HEK293 (cell line): ENCODE measurements around the gene NUAK1.

ENCODE experiments used
- BCL11B ChIP-seq: fragments of 450-650 bp; formaldehyde crosslinking; IDR thresholded peaks from 2 replicates; pipeline ENCODE4 v1.5.1; 2016; ENCODE audit warnings: low read depth, missing biosample characterization, missing genetic modification characterization
- GLI2 ChIP-seq: fragments of 450-650 bp; formaldehyde crosslinking; IDR thresholded peaks from 2 replicates; pipeline ENCODE4; 2017; ENCODE audit warnings: missing biosample characterization, missing genetic modification characterization, low read depth, borderline replicate concordance
- HIC1 ChIP-seq: fragments of 450-650 bp; formaldehyde crosslinking; IDR thresholded peaks from 2 replicates; pipeline ENCODE4 v1.5.1; 2016; ENCODE audit warnings: missing biosample characterization, missing genetic modification characterization
- HOXC10 ChIP-seq: sonication (generic); formaldehyde crosslinking; IDR thresholded peaks from 2 replicates; pipeline ENCODE4 v1.8.1; 2023; ENCODE audit warnings: mild to moderate bottlenecking, missing genetic modification reagents
- MEIS1 ChIP-seq: sonication (generic); formaldehyde crosslinking; IDR thresholded peaks from 2 replicates; pipeline ENCODE4 v1.8.1; 2022; ENCODE audit warnings: missing genetic modification reagents, mild to moderate bottlenecking, borderline replicate concordance
- OSR2 ChIP-seq: fragments of 450-650 bp; formaldehyde crosslinking; IDR thresholded peaks from 2 replicates; pipeline ENCODE4 v1.5.1; 2016; ENCODE audit warnings: missing biosample characterization, missing genetic modification characterization
- PRDM10 ChIP-seq: fragments of 450-650 bp; formaldehyde crosslinking; IDR thresholded peaks from 2 replicates; pipeline ENCODE4 v1.5.1; 2016; ENCODE audit warnings: missing biosample characterization, missing genetic modification characterization
- PRDM6 ChIP-seq: fragments of 450-650 bp; formaldehyde crosslinking; IDR thresholded peaks from 2 replicates; pipeline ENCODE4 v1.5.1; 2017; ENCODE audit warnings: missing biosample characterization, missing genetic modification characterization
- ZBTB1 ChIP-seq: fragments of 450-650 bp; formaldehyde crosslinking; IDR thresholded peaks from 2 replicates; pipeline ENCODE4 v1.5.1; 2016; ENCODE audit warnings: missing biosample characterization, missing genetic modification characterization
- ZBTB17 ChIP-seq: fragments of 450-650 bp; formaldehyde crosslinking; IDR thresholded peaks from 2 replicates; pipeline ENCODE4 v1.5.1; 2016; ENCODE audit warnings: missing biosample characterization, missing genetic modification characterization
- ZBTB6 ChIP-seq: fragments of 450-650 bp; formaldehyde crosslinking; IDR thresholded peaks from 2 replicates; pipeline ENCODE4 v1.5.1; 2017; ENCODE audit warnings: missing biosample characterization, missing genetic modification characterization
- ZNF138 ChIP-seq: fragments of 450-650 bp; formaldehyde crosslinking; IDR thresholded peaks from 2 replicates; pipeline ENCODE4 v1.5.1; 2016; ENCODE audit warnings: missing biosample characterization, missing genetic modification characterization, borderline replicate concordance
- ZNF140 ChIP-seq: fragments of 450-650 bp; formaldehyde crosslinking; IDR thresholded peaks from 2 replicates; pipeline ENCODE4 v1.5.1; 2016; ENCODE audit warnings: missing biosample characterization, missing genetic modification characterization
- ZNF202 ChIP-seq: fragments of 450-650 bp; formaldehyde crosslinking; IDR thresholded peaks from 2 replicates; pipeline ENCODE4 v1.5.1; 2016; ENCODE audit warnings: missing biosample characterization, missing genetic modification characterization, borderline replicate concordance
- ZNF214 ChIP-seq: fragments of 450-650 bp; formaldehyde crosslinking; IDR thresholded peaks from 2 replicates; pipeline ENCODE4 v1.5.1; 2017; ENCODE audit warnings: missing biosample characterization, mild to moderate bottlenecking, missing genetic modification characterization, borderline replicate concordance
- ZNF23 ChIP-seq: fragments of 450-650 bp; formaldehyde crosslinking; IDR thresholded peaks from 2 replicates; pipeline ENCODE4 v1.5.1; 2016; ENCODE audit warnings: missing biosample characterization, missing genetic modification characterization, borderline replicate concordance
- ZNF24 ChIP-seq: fragments of 450-650 bp; formaldehyde crosslinking; IDR thresholded peaks from 2 replicates; pipeline ENCODE4 v1.5.1; 2016; ENCODE audit warnings: missing biosample characterization, missing genetic modification characterization
- ZNF311 ChIP-seq: fragments of 450-650 bp; formaldehyde crosslinking; IDR thresholded peaks from 2 replicates; pipeline ENCODE4 v1.5.1; 2017; ENCODE audit warnings: missing biosample characterization, missing genetic modification characterization, borderline replicate concordance
- ZNF350 ChIP-seq: fragments of 450-650 bp; formaldehyde crosslinking; IDR thresholded peaks from 2 replicates; pipeline ENCODE4 v1.5.0; 2017; ENCODE audit warnings: missing biosample characterization, mild to moderate bottlenecking, missing genetic modification characterization
- ZNF366 ChIP-seq: fragments of 450-650 bp; formaldehyde crosslinking; conservative IDR thresholded peaks from 2 replicates; pipeline ENCODE4 v1.5.1; 2016; ENCODE audit warnings: missing biosample characterization, missing genetic modification characterization
- ZNF514 ChIP-seq: fragments of 450-650 bp; formaldehyde crosslinking; IDR thresholded peaks from 2 replicates; pipeline ENCODE4 v1.5.1; 2016; ENCODE audit warnings: missing biosample characterization, missing genetic modification characterization
- ZNF544 ChIP-seq: fragments of 450-650 bp; formaldehyde crosslinking; IDR thresholded peaks from 2 replicates; pipeline ENCODE4 v1.5.0; 2017; ENCODE audit warnings: missing biosample characterization, missing genetic modification characterization
- ZNF548 ChIP-seq: fragments of 450-650 bp; formaldehyde crosslinking; IDR thresholded peaks from 2 replicates; pipeline ENCODE4 v1.5.1; 2016; ENCODE audit warnings: missing biosample characterization, missing genetic modification characterization
- ZNF555 ChIP-seq: fragments of 450-650 bp; formaldehyde crosslinking; conservative IDR thresholded peaks from 2 replicates; pipeline ENCODE4 v1.5.1; 2017; ENCODE audit warnings: missing biosample characterization, mild to moderate bottlenecking, missing genetic modification characterization, inconsistent platforms
- ZNF600 ChIP-seq: fragments of 450-650 bp; formaldehyde crosslinking; IDR thresholded peaks from 2 replicates; pipeline ENCODE4 v1.5.1; 2016; ENCODE audit warnings: missing biosample characterization, missing genetic modification characterization
- ZNF621 ChIP-seq: fragments of 450-650 bp; formaldehyde crosslinking; IDR thresholded peaks from 2 replicates; pipeline ENCODE4 v1.5.1; 2017; ENCODE audit warnings: missing biosample characterization, missing genetic modification characterization
- ZNF670 ChIP-seq: fragments of 450-650 bp; formaldehyde crosslinking; IDR thresholded peaks from 2 replicates; pipeline ENCODE4 v1.5.1; 2016; ENCODE audit warnings: missing biosample characterization, missing genetic modification characterization, low read depth
- ZNF677 ChIP-seq: fragments of 450-650 bp; IDR thresholded peaks from 2 replicates; pipeline ENCODE4 v1.5.0; 2018; ENCODE audit warnings: missing biosample characterization, mild to moderate bottlenecking, missing genetic modification characterization, moderate library complexity
- ZNF747 ChIP-seq: fragments of 450-650 bp; formaldehyde crosslinking; IDR thresholded peaks from 2 replicates; pipeline ENCODE4 v1.5.1; 2016; ENCODE audit warnings: missing biosample characterization, missing genetic modification characterization
- ZXDB ChIP-seq: fragments of 450-650 bp; formaldehyde crosslinking; IDR thresholded peaks from 2 replicates; pipeline ENCODE4 v1.5.1; 2016; ENCODE audit warnings: missing biosample characterization, missing genetic modification characterization
- TF ChIP-seq, protein P1 (sequence below): fragments of 450-650 bp; formaldehyde crosslinking; IDR thresholded peaks from 2 replicates; pipeline ENCODE4 v1.5.1; 2017; ENCODE audit warnings: missing biosample characterization, missing genetic modification characterization

The NUAK1 gene

GRCh38 chr12:106154751-106155273, 16.1 kb upstream of the NUAK1 start (continued):
- TF ChIP-seq ZNF514 (tag by site-specific recombination) (no peak), HIC1 (no peak), ZNF366 (tag by site-specific recombination) (no peak), ZNF670 (no peak), ZXDB (peak; percentile 66), ZNF544 (no peak), GLI2 (tag by site-specific recombination) (no peak), PRDM6 (peak; percentile 81), ZNF23 (no peak), HOXC10 (CRISPR knock-in tag) (no peak), ZNF677 (tag by site-specific recombination) (no peak), ZNF621 (tag by site-specific recombination) (no peak), ZNF555 (tag by site-specific recombination) (no peak), ZBTB1 (tag by site-specific recombination) (no peak), PRDM10 (tag by site-specific recombination) (peak; percentile 63), ZNF548 (tag by site-specific recombination) (no peak), ZNF214 (tag by site-specific recombination) (no peak), ZNF600 (no peak), ZNF24 (no peak), ZNF140 (tag by site-specific recombination) (no peak), BCL11B (no peak), ZNF202 (tag by site-specific recombination) (no peak), ZNF138 (tag by site-specific recombination) (no peak), OSR2 (tag by site-specific recombination) (peak; percentile 16; the same call in 1 of the 2 replicates), ZNF350 (tag by site-specific recombination) (no peak), MEIS1 (CRISPR knock-in tag) (no peak), ZBTB6 (tag by site-specific recombination) (no peak), ZNF747 (tag by site-specific recombination) (no peak), ZNF311 (tag by site-specific recombination) (no peak), ZBTB17 (tag by site-specific recombination) (no peak)
- TF ChIP-seq, protein P1, sequence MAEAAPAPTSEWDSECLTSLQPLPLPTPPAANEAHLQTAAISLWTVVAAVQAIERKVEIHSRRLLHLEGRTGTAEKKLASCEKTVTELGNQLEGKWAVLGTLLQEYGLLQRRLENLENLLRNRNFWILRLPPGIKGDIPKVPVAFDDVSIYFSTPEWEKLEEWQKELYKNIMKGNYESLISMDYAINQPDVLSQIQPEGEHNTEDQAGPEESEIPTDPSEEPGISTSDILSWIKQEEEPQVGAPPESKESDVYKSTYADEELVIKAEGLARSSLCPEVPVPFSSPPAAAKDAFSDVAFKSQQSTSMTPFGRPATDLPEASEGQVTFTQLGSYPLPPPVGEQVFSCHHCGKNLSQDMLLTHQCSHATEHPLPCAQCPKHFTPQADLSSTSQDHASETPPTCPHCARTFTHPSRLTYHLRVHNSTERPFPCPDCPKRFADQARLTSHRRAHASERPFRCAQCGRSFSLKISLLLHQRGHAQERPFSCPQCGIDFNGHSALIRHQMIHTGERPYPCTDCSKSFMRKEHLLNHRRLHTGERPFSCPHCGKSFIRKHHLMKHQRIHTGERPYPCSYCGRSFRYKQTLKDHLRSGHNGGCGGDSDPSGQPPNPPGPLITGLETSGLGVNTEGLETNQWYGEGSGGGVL (tag by site-specific recombination): no peak
